ENCODE measurements around the gene C1R.
A peak's percentile ranks its signal among the peaks of the same experiment; 100 is the strongest.

The C1R gene

DNA sequence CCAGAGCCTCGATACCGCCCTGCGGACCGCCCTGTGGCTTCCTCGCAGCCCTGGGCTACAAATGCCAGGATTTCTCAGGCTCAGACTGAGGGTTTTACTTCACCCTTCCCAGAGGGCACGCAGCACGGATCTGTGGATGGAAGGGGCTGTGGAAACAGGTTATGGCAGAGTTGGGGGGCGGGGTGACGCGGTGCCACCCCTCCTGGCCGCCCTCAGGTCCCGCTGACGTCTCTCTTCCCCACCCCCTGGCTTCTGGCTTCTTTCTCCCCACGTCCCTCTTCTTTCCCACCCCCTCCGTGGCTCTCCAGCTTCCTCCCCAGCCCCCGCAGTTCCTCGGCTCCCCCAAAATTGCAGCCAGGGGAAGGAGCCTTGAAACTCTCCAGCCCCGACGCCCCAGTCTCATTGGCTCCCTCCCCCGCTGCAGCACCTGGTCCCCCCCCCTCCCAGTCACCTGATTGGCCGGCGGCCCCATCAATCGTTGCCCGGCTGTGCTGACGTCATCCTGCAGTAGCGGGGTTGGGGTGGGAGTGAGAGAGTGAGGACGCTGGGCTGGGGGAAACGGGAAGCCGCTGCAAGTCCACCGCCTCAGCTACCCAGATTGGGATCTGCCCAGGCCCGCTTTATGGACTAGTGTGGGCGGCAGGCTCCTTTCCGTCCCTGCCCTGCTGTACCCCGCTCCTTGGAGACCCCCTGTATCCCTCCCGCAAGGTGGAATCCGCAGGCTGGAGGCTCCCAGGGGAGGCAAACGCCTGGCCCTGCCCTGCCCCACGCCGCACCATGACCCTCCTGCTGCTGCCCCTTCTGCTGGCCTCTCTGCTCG lies 37.8 kb upstream of the C1R start, which contains the start of gene CLSTN3 (continued):
- peak; percentile 92 for TF ChIP-seq GLIS2 (tag by site-specific recombination; IDR thresholded peaks at IDR 0.05)
- TF ChIP-seq ZNF600 (tag by site-specific recombination; IDR thresholded peaks at IDR 0.05), result no peak
- TF ChIP-seq, protein P1, sequence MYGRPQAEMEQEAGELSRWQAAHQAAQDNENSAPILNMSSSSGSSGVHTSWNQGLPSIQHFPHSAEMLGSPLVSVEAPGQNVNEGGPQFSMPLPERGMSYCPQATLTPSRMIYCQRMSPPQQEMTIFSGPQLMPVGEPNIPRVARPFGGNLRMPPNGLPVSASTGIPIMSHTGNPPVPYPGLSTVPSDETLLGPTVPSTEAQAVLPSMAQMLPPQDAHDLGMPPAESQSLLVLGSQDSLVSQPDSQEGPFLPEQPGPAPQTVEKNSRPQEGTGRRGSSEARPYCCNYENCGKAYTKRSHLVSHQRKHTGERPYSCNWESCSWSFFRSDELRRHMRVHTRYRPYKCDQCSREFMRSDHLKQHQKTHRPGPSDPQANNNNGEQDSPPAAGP (tag by site-specific recombination; IDR thresholded peaks at IDR 0.05), result peak; percentile 63
- no peak for TF ChIP-seq ZNF114 (tag by site-specific recombination; IDR thresholded peaks at IDR 0.05)
- TF ChIP-seq ZNF23 (tag by site-specific recombination; IDR thresholded peaks at IDR 0.05; ENCODE audit: borderline replicate concordance), result no peak
- TF ChIP-seq, protein P2, sequence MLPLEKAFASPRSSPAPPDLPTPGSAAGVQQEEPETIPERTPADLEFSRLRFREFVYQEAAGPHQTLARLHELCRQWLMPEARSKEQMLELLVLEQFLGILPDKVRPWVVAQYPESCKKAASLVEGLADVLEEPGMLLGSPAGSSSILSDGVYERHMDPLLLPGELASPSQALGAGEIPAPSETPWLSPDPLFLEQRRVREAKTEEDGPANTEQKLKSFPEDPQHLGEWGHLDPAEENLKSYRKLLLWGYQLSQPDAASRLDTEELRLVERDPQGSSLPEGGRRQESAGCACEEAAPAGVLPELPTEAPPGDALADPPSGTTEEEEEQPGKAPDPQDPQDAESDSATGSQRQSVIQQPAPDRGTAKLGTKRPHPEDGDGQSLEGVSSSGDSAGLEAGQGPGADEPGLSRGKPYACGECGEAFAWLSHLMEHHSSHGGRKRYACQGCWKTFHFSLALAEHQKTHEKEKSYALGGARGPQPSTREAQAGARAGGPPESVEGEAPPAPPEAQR (tag by site-specific recombination; IDR thresholded peaks at IDR 0.05), result no peak
- peak; percentile 50; the same call in 1 of the 2 replicates for TF ChIP-seq ZBTB8A (tag by site-specific recombination; IDR thresholded peaks at IDR 0.05)
- no peak for TF ChIP-seq ZNF302 (tag by site-specific recombination; IDR thresholded peaks at IDR 0.05; ENCODE audit: low read depth)

DNA sequence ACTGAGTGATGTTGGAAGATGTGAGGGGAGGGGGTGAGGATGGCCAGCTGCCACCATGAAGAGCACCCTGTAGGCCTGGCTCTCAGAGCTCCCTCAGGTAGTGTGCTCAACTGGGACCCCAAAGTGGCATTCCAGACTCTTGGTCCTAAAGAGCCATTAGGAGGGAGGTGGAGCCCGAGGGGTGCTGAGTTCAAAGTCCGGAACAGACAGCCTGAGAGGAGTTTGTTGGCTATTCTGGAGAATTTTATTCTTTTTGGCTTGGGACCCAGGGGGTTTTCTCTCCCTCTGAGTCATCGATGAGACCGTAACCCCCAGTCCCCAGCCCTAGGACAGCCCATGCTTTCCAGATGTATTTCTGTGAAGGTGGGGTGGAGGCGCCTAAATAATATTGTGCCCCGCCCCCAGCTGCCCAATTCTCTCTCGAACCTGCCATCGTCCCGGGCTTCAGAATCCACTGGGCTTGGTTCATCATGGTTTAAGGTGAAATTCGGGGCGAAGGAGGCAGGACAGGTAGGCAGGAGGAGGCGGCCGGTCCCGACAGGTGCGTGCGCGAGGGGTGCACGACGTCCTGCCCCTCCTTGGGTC lies 37.1 kb upstream of the C1R start:
- TF ChIP-seq ZNF169 (tag by site-specific recombination; IDR thresholded peaks at IDR 0.05) (no peak), ZSCAN16 (tag by site-specific recombination; IDR thresholded peaks at IDR 0.05) (no peak), ZNF600 (tag by site-specific recombination; IDR thresholded peaks at IDR 0.05) (peak; percentile 7; the same call in 1 of the 2 replicates), ZNF266 (tag by site-specific recombination; IDR thresholded peaks at IDR 0.05; ENCODE audit: low read depth) (no peak), ZNF132 (tag by site-specific recombination; IDR thresholded peaks at IDR 0.05; ENCODE audit: borderline replicate concordance) (no peak)
- TF ChIP-seq, protein P3, sequence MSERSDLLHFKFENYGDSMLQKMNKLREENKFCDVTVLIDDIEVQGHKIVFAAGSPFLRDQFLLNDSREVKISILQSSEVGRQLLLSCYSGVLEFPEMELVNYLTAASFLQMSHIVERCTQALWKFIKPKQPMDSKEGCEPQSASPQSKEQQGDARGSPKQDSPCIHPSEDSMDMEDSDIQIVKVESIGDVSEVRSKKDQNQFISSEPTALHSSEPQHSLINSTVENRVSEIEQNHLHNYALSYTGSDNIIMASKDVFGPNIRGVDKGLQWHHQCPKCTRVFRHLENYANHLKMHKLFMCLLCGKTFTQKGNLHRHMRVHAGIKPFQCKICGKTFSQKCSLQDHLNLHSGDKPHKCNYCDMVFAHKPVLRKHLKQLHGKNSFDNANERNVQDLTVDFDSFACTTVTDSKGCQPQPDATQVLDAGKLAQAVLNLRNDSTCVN (tag by site-specific recombination; optimal IDR thresholded peaks at IDR 0.05), result peak; percentile 36
- Histone ChIP-seq H3K4me3 (ENCODE audit: low read depth, low read length) (peak overlapping the region; percentile 79), H3K4me1 (ENCODE audit: control insufficient read depth, insufficient read depth, low read length) (peaks cover 3% of the 10 kb centered on the region; the same call in 1 of the 2 replicates), H3K36me3 (ENCODE audit: control insufficient read depth in 2 of 2, insufficient read depth in 1 of 2, low read length in 2 of 2) (peaks cover 0 to 17% of the 10 kb centered on the region in 2 experiments; a peak in 1 of 3 replicates), H3K9me3 (ENCODE audit: control insufficient read depth, insufficient read depth, low read depth, low read length) (no peaks in the 10 kb centered on the region), H3K27ac (ENCODE audit: extremely low read depth, low read depth, low read length) (no peak overlapping the region; the same call in 1 of the 2 replicates)
- ChIA-PET CTCF (interaction anchor here (1.0 to 1.5 kb wide), 2 partner anchors 37 to 260 kb away, joined by 4 to 6 read pairs; partner anchors contain the start of gene C1R), POLR2A (interaction anchor here (0.6 kb wide), 1 partner anchor 191 kb away, joined by 3 read pairs; no protein-coding TSS in a partner anchor)

DNA sequence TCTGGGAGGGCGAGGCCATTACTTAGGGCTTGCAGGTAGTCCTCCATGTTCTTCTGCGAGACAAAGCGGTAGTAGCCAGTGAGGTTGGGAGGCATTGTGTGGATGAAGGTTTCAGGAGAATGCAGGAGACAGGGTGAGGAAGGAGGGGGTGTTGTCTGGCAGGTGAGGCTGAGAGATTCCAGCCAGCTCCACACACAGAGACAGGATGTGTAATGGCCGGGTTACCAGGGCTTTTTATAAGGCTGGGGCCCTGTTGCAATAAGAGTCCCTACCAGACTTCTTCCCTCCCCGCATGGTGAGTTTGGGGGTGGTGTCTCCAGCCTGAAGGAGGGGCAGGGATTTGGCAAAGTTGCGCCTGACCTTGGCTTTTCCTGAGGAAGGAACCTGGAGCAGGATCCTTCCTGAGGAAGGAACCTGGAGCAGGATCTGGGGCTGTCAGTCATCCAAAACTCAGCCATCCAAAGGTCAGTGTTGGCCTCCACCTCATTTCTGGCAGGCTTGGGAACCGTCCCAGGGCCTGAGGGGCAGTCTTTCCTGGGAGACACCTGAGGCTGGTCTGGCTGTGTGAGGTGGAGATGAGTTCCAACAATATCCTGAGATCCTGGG lies 36.5 kb upstream of the C1R start, which contains the start of gene RBP5:
Gene RBP5, minus strand, starts transcription at position 209 of the 606 bp plus-strand sequence. Its CDS starts 114 bp downstream, at position 95.
- ChIA-PET CTCF (interaction anchor here (1.0 to 1.5 kb wide), 2 partner anchors 36 to 259 kb away, joined by 4 to 6 read pairs; partner anchors contain the start of gene C1R), POLR2A (no interaction called here)
- Histone ChIP-seq H3K4me3 (ENCODE audit: low read depth, low read length) (peak within 1 kb of the TSS; percentile 79), H3K4me1 (ENCODE audit: control insufficient read depth, insufficient read depth, low read length) (peaks cover 3% of the 10 kb centered on the region; the same call in 1 of the 2 replicates), H3K9me3 (ENCODE audit: control insufficient read depth, insufficient read depth, low read depth, low read length) (no peaks in the 10 kb centered on the region), H3K27ac (ENCODE audit: extremely low read depth, low read depth, low read length) (no peak within 1 kb of the TSS; the same call in 1 of the 2 replicates), H3K36me3 (ENCODE audit: control insufficient read depth in 2 of 2, insufficient read depth in 1 of 2, low read length in 2 of 2) (peaks cover 0 to 11% of the 10 kb centered on the region in 2 experiments; a peak in 1 of 3 replicates)
- TF ChIP-seq SCRT1 (tag by site-specific recombination; IDR thresholded peaks at IDR 0.05; ENCODE audit: borderline replicate concordance) (no peak), FEZF1 (tag by site-specific recombination; IDR thresholded peaks at IDR 0.05) (no peak), MYNN (tag by site-specific recombination; IDR thresholded peaks at IDR 0.05; ENCODE audit: borderline replicate concordance) (peak; percentile 81)
- TF ChIP-seq, protein P4, sequence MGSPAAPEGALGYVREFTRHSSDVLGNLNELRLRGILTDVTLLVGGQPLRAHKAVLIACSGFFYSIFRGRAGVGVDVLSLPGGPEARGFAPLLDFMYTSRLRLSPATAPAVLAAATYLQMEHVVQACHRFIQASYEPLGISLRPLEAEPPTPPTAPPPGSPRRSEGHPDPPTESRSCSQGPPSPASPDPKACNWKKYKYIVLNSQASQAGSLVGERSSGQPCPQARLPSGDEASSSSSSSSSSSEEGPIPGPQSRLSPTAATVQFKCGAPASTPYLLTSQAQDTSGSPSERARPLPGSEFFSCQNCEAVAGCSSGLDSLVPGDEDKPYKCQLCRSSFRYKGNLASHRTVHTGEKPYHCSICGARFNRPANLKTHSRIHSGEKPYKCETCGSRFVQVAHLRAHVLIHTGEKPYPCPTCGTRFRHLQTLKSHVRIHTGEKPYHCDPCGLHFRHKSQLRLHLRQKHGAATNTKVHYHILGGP (tag by site-specific recombination; IDR thresholded peaks at IDR 0.05), result no peak
